DND-41 (cell line): ENCODE data around the gene ZNF69.

Experiments
- CTCF ChIP-seq: IDR thresholded peaks from 2 replicates; pipeline ENCODE4 v1.5.1; 2012; ENCODE audit warnings: borderline replicate concordance, low read length, moderate library complexity, mild to moderate bottlenecking; ENCODE audit not compliant: poor library complexity, severe bottlenecking; ENCODE audit errors: extremely low read depth
- EZH2 ChIP-seq: IDR thresholded peaks from 3 replicates; pipeline ENCODE4 v1.6.1; 2012; ENCODE audit warnings: borderline replicate concordance, low read depth, mild to moderate bottlenecking, moderate library complexity, low read length, inconsistent platforms; ENCODE audit not compliant: severe bottlenecking

- peak; percentile 93 for TF ChIP-seq CTCF
- TF ChIP-seq EZH2: no peak
Observed at GRCh38 chr19:11881151-11881800, 6.3 kb upstream of the ZNF69 start.
